ENCODE data around the gene CDH13.

CDH13 gene

GRCh38 chr16:83674931-83675535 is 1048.3 kb downstream of the CDH13 start:
- no peak overlapping the region for H3K4me3 ChIP-seq (ENCODE audit: low read depth, low read length)
- no peak overlapping the region for H2BK5ac ChIP-seq (ENCODE audit: low read depth, low read length, poor library complexity)
- no peak overlapping the region for H3K23ac ChIP-seq (ENCODE audit: low read length)
- no peak overlapping the region for H3K14ac ChIP-seq (ENCODE audit: low read length)
- no peak overlapping the region for H4K12ac ChIP-seq (ENCODE audit: low read depth, low read length)
- no peak overlapping the region for H3K18ac ChIP-seq (ENCODE audit: low read length)
- H3K79me1 ChIP-seq (ENCODE audit: low read length) = no peaks in the 10 kb centered on the region
- no peak overlapping the region for H4K91ac ChIP-seq (ENCODE audit: low read depth, low read length)
- H3K79me2 ChIP-seq (ENCODE audit: control insufficient read depth, insufficient read depth, low read length, poor library complexity) = no peaks in the 10 kb centered on the region
- no peak for DNase-seq
- H2BK120ac ChIP-seq (ENCODE audit: insufficient read depth, low read length, poor library complexity) = no peak overlapping the region
- no peak overlapping the region for H2BK12ac ChIP-seq (ENCODE audit: low read length)
- no peak overlapping the region for H2AFZ ChIP-seq (ENCODE audit: insufficient read depth, low read length, poor library complexity)
- no peaks in the 10 kb centered on the region for H3K4me1 ChIP-seq (ENCODE audit: control insufficient read depth in 1 of 2, insufficient read depth in 2 of 2, low read length in 2 of 2)
- no peak overlapping the region for H3K27ac ChIP-seq (ENCODE audit: low read depth, low read length)
- H3K9ac ChIP-seq (ENCODE audit: low read length) = no peak overlapping the region
- no peaks in the 10 kb centered on the region for H3K36me3 ChIP-seq (ENCODE audit: control insufficient read depth in 1 of 2, insufficient read depth in 2 of 2, low read length in 2 of 2)
- H3K4me2 ChIP-seq (ENCODE audit: low read length) = no peak overlapping the region
- H4K8ac ChIP-seq (ENCODE audit: low read depth, low read length) = no peak overlapping the region
- H3K4ac ChIP-seq (ENCODE audit: low read depth, low read length) = no peak overlapping the region
- WGBS (ENCODE audit: extremely low coverage, insufficient coverage, insufficient read length) = no CpG with 5 or more reads among the region's 5 CpGs
- H2AK5ac ChIP-seq (ENCODE audit: low read length) = no peak overlapping the region
- no peaks in the 10 kb centered on the region for H3K27me3 ChIP-seq (ENCODE audit: insufficient read depth, low read length)
- peaks cover 9% of the 10 kb centered on the region for H3K9me3 ChIP-seq (ENCODE audit: insufficient read depth, low read depth, low read length)

- Histone ChIP-seq H2BK5ac (ENCODE audit: low read depth, low read length, poor library complexity) (no peak overlapping the region), H2BK120ac (ENCODE audit: insufficient read depth, low read length, poor library complexity) (no peak overlapping the region), H2AFZ (ENCODE audit: insufficient read depth, low read length, poor library complexity) (no peak overlapping the region), H4K12ac (ENCODE audit: low read depth, low read length) (no peak overlapping the region), H3K27ac (ENCODE audit: low read depth, low read length) (no peak overlapping the region), H3K14ac (ENCODE audit: low read length) (no peak overlapping the region), H4K8ac (ENCODE audit: low read depth, low read length) (no peak overlapping the region), H3K23ac (ENCODE audit: low read length) (no peak overlapping the region), H3K27me3 (ENCODE audit: insufficient read depth, low read length) (no peaks in the 10 kb centered on the region), H3K9me3 (ENCODE audit: insufficient read depth, low read depth, low read length) (peaks cover 7% of the 10 kb centered on the region), H3K79me1 (ENCODE audit: low read length) (no peaks in the 10 kb centered on the region), H3K4me3 (ENCODE audit: low read depth, low read length) (no peak overlapping the region), H3K36me3 (ENCODE audit: control insufficient read depth in 1 of 2, insufficient read depth in 2 of 2, low read length in 2 of 2) (no peaks in the 10 kb centered on the region), H3K9ac (ENCODE audit: low read length) (no peak overlapping the region), H3K18ac (ENCODE audit: low read length) (no peak overlapping the region), H3K4ac (ENCODE audit: low read depth, low read length) (no peak overlapping the region), H2AK5ac (ENCODE audit: low read length) (no peak overlapping the region), H3K4me1 (ENCODE audit: control insufficient read depth in 1 of 2, insufficient read depth in 2 of 2, low read length in 2 of 2) (no peaks in the 10 kb centered on the region), H3K79me2 (ENCODE audit: control insufficient read depth, insufficient read depth, low read length, poor library complexity) (no peaks in the 10 kb centered on the region), H3K4me2 (ENCODE audit: low read length) (no peak overlapping the region), H2BK12ac (ENCODE audit: low read length) (no peak overlapping the region), H4K91ac (ENCODE audit: low read depth, low read length) (no peak overlapping the region)
- DNase-seq = no peak
- no CpG with 5 or more reads among the region's 6 CpGs for WGBS (ENCODE audit: extremely low coverage, insufficient coverage, insufficient read length)
Measured at GRCh38 chr16:83676086-83676485, 1049.3 kb downstream of the CDH13 start.

- no peak for DNase-seq
- no peak overlapping the region for H2BK5ac ChIP-seq (ENCODE audit: low read depth, low read length, poor library complexity)
- no peak overlapping the region for H3K4me3 ChIP-seq (ENCODE audit: low read depth, low read length)
- H3K23ac ChIP-seq (ENCODE audit: low read length) = no peak overlapping the region
- H3K9me3 ChIP-seq (ENCODE audit: insufficient read depth, low read depth, low read length) = no peaks in the 10 kb centered on the region
- no peak overlapping the region for H4K91ac ChIP-seq (ENCODE audit: low read depth, low read length)
- no peak overlapping the region for H4K12ac ChIP-seq (ENCODE audit: low read depth, low read length)
- no peak overlapping the region for H3K4me2 ChIP-seq (ENCODE audit: low read length)
- no peak overlapping the region for H3K14ac ChIP-seq (ENCODE audit: low read length)
- H3K36me3 ChIP-seq (ENCODE audit: control insufficient read depth in 1 of 2, insufficient read depth in 2 of 2, low read length in 2 of 2) = no peaks in the 10 kb centered on the region
- H3K79me1 ChIP-seq (ENCODE audit: low read length) = no peaks in the 10 kb centered on the region
- no peak overlapping the region for H2AK5ac ChIP-seq (ENCODE audit: low read length)
- H3K18ac ChIP-seq (ENCODE audit: low read length) = no peak overlapping the region
- no peak overlapping the region for H3K9ac ChIP-seq (ENCODE audit: low read length)
- H2AFZ ChIP-seq (ENCODE audit: insufficient read depth, low read length, poor library complexity) = no peak overlapping the region
- no peaks in the 10 kb centered on the region for H3K27me3 ChIP-seq (ENCODE audit: insufficient read depth, low read length)
- H2BK120ac ChIP-seq (ENCODE audit: insufficient read depth, low read length, poor library complexity) = no peak overlapping the region
- H3K79me2 ChIP-seq (ENCODE audit: control insufficient read depth, insufficient read depth, low read length, poor library complexity) = no peaks in the 10 kb centered on the region
- no peak overlapping the region for H2BK12ac ChIP-seq (ENCODE audit: low read length)
- H3K4ac ChIP-seq (ENCODE audit: low read depth, low read length) = no peak overlapping the region
- H3K27ac ChIP-seq (ENCODE audit: low read depth, low read length) = no peak overlapping the region
- WGBS (ENCODE audit: extremely low coverage, insufficient coverage, insufficient read length) = no CpG with 5 or more reads among the region's 4 CpGs
- H4K8ac ChIP-seq (ENCODE audit: low read depth, low read length) = no peak overlapping the region
- no peaks in the 10 kb centered on the region for H3K4me1 ChIP-seq (ENCODE audit: control insufficient read depth in 1 of 2, insufficient read depth in 2 of 2, low read length in 2 of 2)
Measured at GRCh38 chr16:83680980-83681379, 1054.2 kb downstream of the CDH13 start.

GRCh38 chr16:83681381-83681956 is 1054.7 kb downstream of the CDH13 start:
- no peaks in the 10 kb centered on the region for H3K36me3 ChIP-seq (ENCODE audit: control insufficient read depth in 1 of 2, insufficient read depth in 2 of 2, low read length in 2 of 2)
- no peak overlapping the region for H2BK120ac ChIP-seq (ENCODE audit: insufficient read depth, low read length, poor library complexity)
- no peak overlapping the region for H3K23ac ChIP-seq (ENCODE audit: low read length)
- no peak overlapping the region for H3K4me3 ChIP-seq (ENCODE audit: low read depth, low read length)
- H3K9me3 ChIP-seq (ENCODE audit: insufficient read depth, low read depth, low read length) = no peaks in the 10 kb centered on the region
- no peak overlapping the region for H3K14ac ChIP-seq (ENCODE audit: low read length)
- H3K18ac ChIP-seq (ENCODE audit: low read length) = no peak overlapping the region
- DNase-seq = no peak
- H3K4ac ChIP-seq (ENCODE audit: low read depth, low read length) = no peak overlapping the region
- H2AK5ac ChIP-seq (ENCODE audit: low read length) = no peak overlapping the region
- no peaks in the 10 kb centered on the region for H3K4me1 ChIP-seq (ENCODE audit: control insufficient read depth in 1 of 2, insufficient read depth in 2 of 2, low read length in 2 of 2)
- H4K12ac ChIP-seq (ENCODE audit: low read depth, low read length) = no peak overlapping the region
- no peak overlapping the region for H3K4me2 ChIP-seq (ENCODE audit: low read length)
- H2BK5ac ChIP-seq (ENCODE audit: low read depth, low read length, poor library complexity) = no peak overlapping the region
- no peak overlapping the region for H3K27ac ChIP-seq (ENCODE audit: low read depth, low read length)
- H4K8ac ChIP-seq (ENCODE audit: low read depth, low read length) = no peak overlapping the region
- WGBS (ENCODE audit: extremely low coverage, insufficient coverage, insufficient read length) = 100% methylated on average over 1 of the region's 9 CpGs
- no peak overlapping the region for H4K91ac ChIP-seq (ENCODE audit: low read depth, low read length)
- H3K79me1 ChIP-seq (ENCODE audit: low read length) = no peaks in the 10 kb centered on the region
- H3K27me3 ChIP-seq (ENCODE audit: insufficient read depth, low read length) = no peaks in the 10 kb centered on the region
- H3K79me2 ChIP-seq (ENCODE audit: control insufficient read depth, insufficient read depth, low read length, poor library complexity) = no peaks in the 10 kb centered on the region
- no peak overlapping the region for H3K9ac ChIP-seq (ENCODE audit: low read length)
- no peak overlapping the region for H2AFZ ChIP-seq (ENCODE audit: insufficient read depth, low read length, poor library complexity)
- H2BK12ac ChIP-seq (ENCODE audit: low read length) = no peak overlapping the region

Data from trophoblast cell (in vitro differentiated cells and primary cell).